Loucy (cell line): Measurements from ENCODE around the gene SLC20A1.

Source experiments
- H2AFZ ChIP-seq: fragments of 200-600 bp; sonication (generic); 2 replicates; pipeline ENCODE4 v1.6.0; 2016; ENCODE audit warnings: antibody characterized with exemption, mild to moderate bottlenecking, low read length, moderate library complexity
- H3F3A ChIP-seq: fragments of 200-600 bp; 2 replicates; pipeline ENCODE4 v1.6.0; 2016; ENCODE audit warnings: antibody characterized with exemption, low read depth, mild to moderate bottlenecking
- H3K27me3 ChIP-seq: fragments of 200-600 bp; sonication (generic); 2 replicates; pipeline ENCODE4 v1.6.1; 2014; ENCODE audit warnings: low read length, mild to moderate bottlenecking; ENCODE audit not compliant: insufficient read depth, poor library complexity, severe bottlenecking
- H3K36me3 ChIP-seq: fragments of 200-600 bp; sonication (generic); 2 replicates; pipeline ENCODE4 v1.6.1; 2016; ENCODE audit warnings: low read length; ENCODE audit not compliant: insufficient read depth
- H3K4me1 ChIP-seq: fragments of 200-600 bp; sonication (generic); 2 replicates; pipeline ENCODE4 v1.5.1; 2014; ENCODE audit warnings: low read length, mild to moderate bottlenecking; ENCODE audit not compliant: insufficient read depth, poor library complexity, severe bottlenecking
- H3K4me2 ChIP-seq: fragments of 200-600 bp; sonication (generic); 2 replicates; pipeline ENCODE4 v1.6.0; 2014; ENCODE audit warnings: antibody characterized with exemption, low read length, low read depth, mild to moderate bottlenecking; ENCODE audit not compliant: poor library complexity, severe bottlenecking
- H3K4me3 ChIP-seq: fragments of 200-600 bp; sonication (generic); 2 replicates; pipeline ENCODE4 v1.5.1; 2014; ENCODE audit warnings: low read length, mild to moderate bottlenecking, mixed read lengths; ENCODE audit not compliant: poor library complexity, severe bottlenecking
- H3K79me2 ChIP-seq: fragments of 200-600 bp; sonication (generic); 2 replicates; pipeline ENCODE4 v1.6.1; 2014; ENCODE audit warnings: low read length; ENCODE audit not compliant: insufficient read depth
- H3K9ac ChIP-seq: fragments of 200-600 bp; sonication (generic); 2 replicates; pipeline ENCODE4 v1.6.0; 2014; ENCODE audit warnings: mild to moderate bottlenecking, low read depth, low read length, moderate library complexity; ENCODE audit not compliant: poor library complexity, severe bottlenecking
- H3K9me2 ChIP-seq: fragments of 200-600 bp; sonication (generic); replicated peaks from 2 replicates; pipeline ENCODE4 v1.6.1; 2016; ENCODE audit warnings: low read depth, low read length, mixed read lengths
- H3K9me3 ChIP-seq: fragments of 200-600 bp; sonication (generic); 2 replicates; pipeline ENCODE4 v1.6.1; 2014; ENCODE audit warnings: mild to moderate bottlenecking, antibody characterized with exemption, low read length, low read depth; ENCODE audit not compliant: insufficient read depth
- H4K20me1 ChIP-seq: fragments of 200-600 bp; sonication (generic); 2 replicates; pipeline ENCODE4 v1.6.0; 2014; ENCODE audit warnings: antibody characterized with exemption, low read length, mild to moderate bottlenecking; ENCODE audit not compliant: insufficient read depth, poor library complexity, severe bottlenecking
- CTCF ChIP-seq: fragments of 200-600 bp; sonication (generic); conservative IDR thresholded peaks from 2 replicates; pipeline ENCODE4 v1.5.1; 2014; ENCODE audit warnings: mild to moderate bottlenecking, antibody characterized with exemption, low read length
- EZH2phosphoT487 ChIP-seq: fragments of 200-600 bp; IDR thresholded peaks from 2 replicates; pipeline ENCODE4 v1.6.1; 2018; ENCODE audit warnings: antibody characterized with exemption, mild to moderate bottlenecking, moderate library complexity, borderline replicate concordance

Gene SLC20A1

GRCh38 chr2:112683550-112684414 lies 38.0 kb downstream of the SLC20A1 start:
- Histone ChIP-seq H3K4me2 (no peak overlapping the region), H3K79me2 (no peaks in the 10 kb centered on the region)

GRCh38 chr2:112684415-112684775 lies 38.7 kb downstream of the SLC20A1 start:
- H3K9me3 ChIP-seq, result no peaks in the 10 kb centered on the region
- H3K4me3 ChIP-seq, result no peak overlapping the region
- TF ChIP-seq EZH2phosphoT487 (no peak), CTCF (no peak)
- no peaks in the 10 kb centered on the region for H4K20me1 ChIP-seq
- H3K9me2 ChIP-seq, result no peaks in the 10 kb centered on the region
- H3K27me3 ChIP-seq, result no peaks in the 10 kb centered on the region
- no peaks in the 10 kb centered on the region for H3K36me3 ChIP-seq
- H3F3A ChIP-seq, result no peaks in the 10 kb centered on the region
- H3K4me2 ChIP-seq, result no peak overlapping the region
- H3K79me2 ChIP-seq, result no peaks in the 10 kb centered on the region
- H3K9ac ChIP-seq, result no peak overlapping the region
- H2AFZ ChIP-seq, result no peak overlapping the region
- peaks cover 18% of the 10 kb centered on the region for H3K4me1 ChIP-seq

More at GRCh38 chr2:112683550-112684414, 38.0 kb downstream of the SLC20A1 start:
- H3K4me3 ChIP-seq, result no peak overlapping the region
- H3F3A ChIP-seq, result no peaks in the 10 kb centered on the region
- H3K36me3 ChIP-seq, result no peaks in the 10 kb centered on the region
- TF ChIP-seq EZH2phosphoT487 (no peak), CTCF (no peak)
- H4K20me1 ChIP-seq, result no peaks in the 10 kb centered on the region
- H3K27me3 ChIP-seq, result no peaks in the 10 kb centered on the region
- H3K9me3 ChIP-seq, result no peaks in the 10 kb centered on the region
- no peak overlapping the region for H3K9ac ChIP-seq
- no peak overlapping the region for H2AFZ ChIP-seq
- peaks cover 18% of the 10 kb centered on the region for H3K4me1 ChIP-seq
- no peaks in the 10 kb centered on the region for H3K9me2 ChIP-seq

GRCh38 chr2:112685271-112685884 lies 39.6 kb downstream of the SLC20A1 start:
- Histone ChIP-seq H3K79me2 (no peaks in the 10 kb centered on the region), H3F3A (no peaks in the 10 kb centered on the region), H3K4me2 (no peak overlapping the region), H3K4me1 (peaks cover 18% of the 10 kb centered on the region), H3K9ac (peak overlapping the region; percentile 38), H4K20me1 (no peaks in the 10 kb centered on the region), H2AFZ (0 out of 2 replicates have a peak overlapping the region, but pooled peaks have one; percentile 32), H3K4me3 (no peak overlapping the region), H3K27me3 (no peaks in the 10 kb centered on the region), H3K9me3 (no peaks in the 10 kb centered on the region), H3K36me3 (no peaks in the 10 kb centered on the region), H3K9me2 (no peaks in the 10 kb centered on the region)
- TF ChIP-seq CTCF (peak; percentile 48), EZH2phosphoT487 (no peak)
